OCI-LY7 (cell line): ENCODE data around the gene CHST2. TPM values are rescaled to one million over a fixed set of nuclear protein-coding genes. Genes with fewer than 3 reads are reported as not detected.

Experiments used
- BruUV-seq: library from RNA; stranded (reverse); fragments of 400-500 nt; replicated peaks from 2 replicates; lab custom pipeline; 2021; lab: Mats Ljungman, UMichigan
- CTCF ChIA-PET: fragments of 300-600 bp; sonication (Branson Sonifier 250); formaldehyde crosslinking; loops from one replicate; lab custom pipeline; 2022; ENCODE audit warnings: antibody characterized with exemption; ENCODE audit not compliant: unreplicated experiment; lab: Charles Lee
- POLR2A ChIA-PET: fragments of 300-600 bp; sonication (Branson Sonifier 250); formaldehyde crosslinking; loops from one replicate; lab custom pipeline; 2022; ENCODE audit warnings: antibody characterized with exemption; lab: Charles Lee
- DNase-seq: peaks from one replicate; pipeline ENCODE4 v3.0.0-alpha.2; 2015; ENCODE audit warnings: low spot score
- H2AFZ ChIP-seq: fragments of 200-600 bp; sonication (generic), shearing (Covaris generic); 2 replicates; pipeline ENCODE4 v1.6.1; 2014; ENCODE audit warnings: mild to moderate bottlenecking, antibody characterized with exemption, low read length, moderate library complexity
- H3K27ac ChIP-seq: fragments of 200-600 bp; sonication (generic); 2 replicates; pipeline ENCODE4 v1.5.1; 2014; ENCODE audit warnings: mixed run types, low read depth, mild to moderate bottlenecking, moderate library complexity, low read length, inconsistent platforms; ENCODE audit not compliant: poor library complexity, severe bottlenecking
- H3K36me3 ChIP-seq: fragments of 200-600 bp; sonication (generic); 2 replicates; pipeline ENCODE4 v1.6.1; 2014; ENCODE audit warnings: mild to moderate bottlenecking, antibody characterized with exemption, low read length, moderate library complexity, mixed read lengths; ENCODE audit not compliant: insufficient read depth
- H3K4me1 ChIP-seq: fragments of 200-600 bp; sonication (generic); 2 replicates; pipeline ENCODE4 v1.5.1; 2014; ENCODE audit warnings: mild to moderate bottlenecking, low read length; ENCODE audit not compliant: insufficient read depth, poor library complexity, severe bottlenecking
- H3K4me2 ChIP-seq: fragments of 200-600 bp; sonication (generic); 2 replicates; pipeline ENCODE4 v1.6.1; 2014; ENCODE audit warnings: mild to moderate bottlenecking, low read length
- H3K4me3 ChIP-seq: fragments of 200-600 bp; sonication (generic); 2 replicates; pipeline ENCODE4 v1.5.1; 2014; ENCODE audit warnings: mild to moderate bottlenecking, low read depth, low read length; ENCODE audit not compliant: poor library complexity, severe bottlenecking
- H3K79me2 ChIP-seq: fragments of 200-600 bp; sonication (generic); 2 replicates; pipeline ENCODE4 v1.6.1; 2016; ENCODE audit warnings: low read depth, mild to moderate bottlenecking, low read length, moderate library complexity, mixed read lengths; ENCODE audit not compliant: insufficient read depth
- H3K9me2 ChIP-seq: fragments of 200-600 bp; sonication (generic); 2 replicates; pipeline ENCODE4 v1.6.1; 2016; ENCODE audit warnings: mild to moderate bottlenecking, low read length, mixed read lengths; ENCODE audit not compliant: insufficient read depth
- H3K9me3 ChIP-seq: fragments of 200-600 bp; sonication (generic); 2 replicates; pipeline ENCODE4 v1.6.1; 2014; ENCODE audit warnings: mild to moderate bottlenecking, mixed run types, low read length, mixed read lengths
- H4K20me1 ChIP-seq: fragments of 200-600 bp; sonication (generic); 2 replicates; pipeline ENCODE4 v1.6.1; 2014; ENCODE audit warnings: mild to moderate bottlenecking, antibody characterized with exemption, low read length, moderate library complexity, mixed read lengths; ENCODE audit not compliant: insufficient read depth
- EZH2phosphoT487 ChIP-seq: fragments of 200-600 bp; sonication (generic); IDR thresholded peaks from 2 replicates; pipeline ENCODE4 v1.6.1; 2018; ENCODE audit warnings: low read depth, borderline replicate concordance, mild to moderate bottlenecking, mixed run types, antibody characterized with exemption, low read length, moderate library complexity, mixed read lengths
- intact Hi-C: fragments of 100-400 bp; cut with micrococcal nuclease; formaldehyde crosslinking; loops from one replicate; pipeline ENCODE4 v1.10.0; 2022; ENCODE audit not compliant: unreplicated experiment
- total RNA-seq, 2 experiments: library from RNA; depleted of rRNA in 1 of 2; stranded (reverse); fragments of >200 nt in 1 of 2; shearing (Covaris generic) in 1 of 2; gene quantifications; 2 replicates each; pipeline ENCODE4 v1.2.3, GENCODE V29; 2014 to 2022
- TF ChIP-seq, protein P1 (sequence below): fragments of 200-600 bp; sonication (generic); conservative IDR thresholded peaks from 2 replicates; pipeline ENCODE4 v1.5.1; 2014; ENCODE audit warnings: mild to moderate bottlenecking, antibody characterized with exemption, low read length, moderate library complexity, mixed read lengths

Gene CHST2
- total RNA-seq, 2 experiments from 2014 or later: 1.2 TPM

DNA sequence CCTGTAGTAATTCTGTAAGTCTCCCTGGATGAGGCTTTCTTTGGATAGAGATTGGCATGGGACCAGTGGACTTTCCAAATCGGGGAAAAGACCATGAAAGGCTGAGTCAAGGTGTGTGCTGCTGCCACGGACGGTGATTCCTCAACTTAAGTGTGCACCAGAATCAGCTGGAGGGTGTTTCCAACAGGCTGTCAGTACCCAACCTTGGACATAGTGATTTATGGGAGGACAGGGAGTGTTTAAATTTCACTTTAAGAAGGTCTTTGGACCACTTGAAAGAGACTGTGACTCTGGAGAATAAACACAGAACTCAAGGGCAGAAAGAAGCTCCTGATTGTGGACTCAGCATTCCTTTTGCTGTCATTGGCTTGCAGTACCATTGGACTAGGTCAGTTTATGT, 20.4 kb upstream of the CHST2 start:
- Histone ChIP-seq H2AFZ (no peak overlapping the region), H3K4me2 (no peak overlapping the region), H3K36me3 (no peaks in the 10 kb centered on the region), H3K27ac (no peak overlapping the region), H4K20me1 (no peaks in the 10 kb centered on the region), H3K79me2 (no peaks in the 10 kb centered on the region), H3K9me3 (0 out of 2 replicates have a peak, but pooled peaks cover 1% of the 10 kb centered on the region), H3K4me3 (no peak overlapping the region), H3K9me2 (no peaks in the 10 kb centered on the region), H3K4me1 (no peaks in the 10 kb centered on the region)
- POLR2A ChIA-PET: interaction anchor here (0.5 kb wide), 1 partner anchor 79 kb away, joined by 3 read pairs; no protein-coding TSS in a partner anchor
- TF ChIP-seq, protein P1, sequence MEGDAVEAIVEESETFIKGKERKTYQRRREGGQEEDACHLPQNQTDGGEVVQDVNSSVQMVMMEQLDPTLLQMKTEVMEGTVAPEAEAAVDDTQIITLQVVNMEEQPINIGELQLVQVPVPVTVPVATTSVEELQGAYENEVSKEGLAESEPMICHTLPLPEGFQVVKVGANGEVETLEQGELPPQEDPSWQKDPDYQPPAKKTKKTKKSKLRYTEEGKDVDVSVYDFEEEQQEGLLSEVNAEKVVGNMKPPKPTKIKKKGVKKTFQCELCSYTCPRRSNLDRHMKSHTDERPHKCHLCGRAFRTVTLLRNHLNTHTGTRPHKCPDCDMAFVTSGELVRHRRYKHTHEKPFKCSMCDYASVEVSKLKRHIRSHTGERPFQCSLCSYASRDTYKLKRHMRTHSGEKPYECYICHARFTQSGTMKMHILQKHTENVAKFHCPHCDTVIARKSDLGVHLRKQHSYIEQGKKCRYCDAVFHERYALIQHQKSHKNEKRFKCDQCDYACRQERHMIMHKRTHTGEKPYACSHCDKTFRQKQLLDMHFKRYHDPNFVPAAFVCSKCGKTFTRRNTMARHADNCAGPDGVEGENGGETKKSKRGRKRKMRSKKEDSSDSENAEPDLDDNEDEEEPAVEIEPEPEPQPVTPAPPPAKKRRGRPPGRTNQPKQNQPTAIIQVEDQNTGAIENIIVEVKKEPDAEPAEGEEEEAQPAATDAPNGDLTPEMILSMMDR: no peak
- no peak for TF ChIP-seq EZH2phosphoT487
- no TSS peak for BruUV-seq
- intact Hi-C loops: no loop called here
- CTCF ChIA-PET: no interaction called here
- no peak for DNase-seq

- intact Hi-C loops: no loop called here
- Histone ChIP-seq H3K79me2 (no peaks in the 10 kb centered on the region), H3K9me3 (0 out of 2 replicates have a peak, but pooled peaks cover 6% of the 10 kb centered on the region), H3K36me3 (no peaks in the 10 kb centered on the region), H3K4me2 (no peak overlapping the region), H3K9me2 (no peaks in the 10 kb centered on the region), H3K4me1 (no peaks in the 10 kb centered on the region), H3K4me3 (no peak overlapping the region), H4K20me1 (no peaks in the 10 kb centered on the region), H3K27ac (no peak overlapping the region), H2AFZ (no peak overlapping the region)
- no peak for DNase-seq
- ChIA-PET CTCF (no interaction called here), POLR2A (interaction anchor here (0.5 kb wide), 1 partner anchor 78 kb away, joined by 3 read pairs; no protein-coding TSS in a partner anchor)
- BruUV-seq: no TSS peak
- TF ChIP-seq EZH2phosphoT487: no peak
- TF ChIP-seq, protein P1: no peak
Observed at GRCh38 chr3:143099690-143100089, 19.9 kb upstream of the CHST2 start.

GRCh38 chr3:143100451-143100850, 19.1 kb upstream of the CHST2 start:
- H3K36me3 ChIP-seq: no peaks in the 10 kb centered on the region
- H3K4me1 ChIP-seq: no peaks in the 10 kb centered on the region
- H3K79me2 ChIP-seq: no peaks in the 10 kb centered on the region
- ChIA-PET POLR2A (interaction anchor here (0.8 kb wide), 1 partner anchor 9 kb away, joined by 3 read pairs; no protein-coding TSS in a partner anchor), CTCF (no interaction called here)
- BruUV-seq: no TSS peak
- no peaks in the 10 kb centered on the region for H3K9me2 ChIP-seq
- no peaks in the 10 kb centered on the region for H4K20me1 ChIP-seq
- no peak overlapping the region for H2AFZ ChIP-seq
- TF ChIP-seq EZH2phosphoT487: no peak
- TF ChIP-seq, protein P1: no peak
- no peak for DNase-seq
- H3K4me2 ChIP-seq: no peak overlapping the region
- H3K9me3 ChIP-seq: 0 out of 2 replicates have a peak, but pooled peaks cover 10% of the 10 kb centered on the region
- no peak overlapping the region for H3K27ac ChIP-seq
- intact Hi-C loops: no loop called here
- no peak overlapping the region for H3K4me3 ChIP-seq
